ENCODE measurements around the gene ATG12. TPM values are rescaled to one million over a fixed set of nuclear protein-coding genes. Genes with fewer than 3 reads are reported as not detected.
"Not testable (repeated sequence)": the region's sequence is repeated elsewhere in the genome, so short reads cannot be mapped to it uniquely, and the experiment has no call there.

The ATG12 gene
- total and polyA plus RNA-seq, 8 donors, result 13.0 to 28.4 (median 15.4) TPM

DNA sequence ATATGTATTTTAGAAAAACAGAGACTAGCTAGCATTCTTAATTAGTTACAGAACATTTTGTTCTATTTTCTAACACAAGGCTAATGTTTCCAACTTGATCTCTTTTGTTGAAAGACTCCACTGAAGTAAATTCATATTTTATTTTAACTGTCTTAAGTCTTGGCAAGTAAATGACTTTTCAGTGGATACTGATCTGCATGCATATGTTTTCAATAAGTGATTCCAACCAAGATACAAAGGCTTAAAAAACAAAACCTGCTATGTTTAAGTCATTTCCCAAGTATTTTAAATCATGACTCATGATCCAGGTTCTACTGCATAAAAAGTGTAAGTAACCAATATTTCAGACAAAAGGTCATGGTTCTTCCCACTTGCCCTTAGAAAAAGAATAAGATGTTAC, 30.6 kb downstream of the ATG12 start:
- no peak for DNase-seq
- Histone ChIP-seq H3K27ac (no peak overlapping the region), H3K27me3 (no peaks in the 10 kb centered on the region), H3K4me1 (peaks cover 9 to 15% (median 13%) of the 10 kb centered on the region in 3 donors), H3K9me3 (no peaks in the 10 kb centered on the region), H3K36me3 (no peaks in the 10 kb centered on the region), H3K4me3 (no peak overlapping the region)
- no peak for FAIRE-seq
- no peak for TF ChIP-seq CTCF (IDR thresholded peaks at IDR 0.05)
- ATAC-seq, result no peak
- intact Hi-C loops (cut with DNase I), result loop anchor here in 1 of 3 donors (10.0 kb wide), 1 partner anchor 166 kb away; no protein-coding TSS in a partner anchor

- 72 to 74% methylated on average over 2 of the region's 2 CpGs for WGBS, 2 donors
- Histone ChIP-seq H3K4me3 (no peak overlapping the region), H3K27me3 (no peaks in the 10 kb centered on the region), H3K27ac (no peak overlapping the region), H3K36me3 (no peaks in the 10 kb centered on the region), H3K4me1 (peaks cover 9 to 15% (median 13%) of the 10 kb centered on the region in 3 donors), H3K9me3 (no peaks in the 10 kb centered on the region)
- ATAC-seq (no peak), FAIRE-seq (no peak), DNase-seq (no peak)
- intact Hi-C loops (cut with DNase I), result loop anchor here in 1 of 3 donors (10.0 kb wide), 1 partner anchor 165 kb away; no protein-coding TSS in a partner anchor
- TF ChIP-seq CTCF (IDR thresholded peaks at IDR 0.05), result no peak
These were observed 31.4 kb downstream of the ATG12 start for GRCh38 chr5:115809946-115810345.

- H3K4me3 ChIP-seq; DNase-seq; ATAC-seq; intact Hi-C loops (cut with DNase I); H3K27ac ChIP-seq; H3K27me3 ChIP-seq; H3K9me3 ChIP-seq; H3K36me3 ChIP-seq; FAIRE-seq: not testable (repeated sequence)
- H3K4me1 ChIP-seq, result peaks cover 9 to 15% (median 13%) of the 10 kb centered on the region in 3 donors
- WGBS, 2 donors, result 86 to 92% methylated on average over 2 of the region's 2 CpGs
These were observed 33.3 kb downstream of the ATG12 start for GRCh38 chr5:115808066-115808465.

GRCh38 chr5:115807654-115808052, 33.7 kb downstream of the ATG12 start:
- peak overlapping the region in 1 of 4 donors; percentile 15 for H3K27ac ChIP-seq

DNA sequence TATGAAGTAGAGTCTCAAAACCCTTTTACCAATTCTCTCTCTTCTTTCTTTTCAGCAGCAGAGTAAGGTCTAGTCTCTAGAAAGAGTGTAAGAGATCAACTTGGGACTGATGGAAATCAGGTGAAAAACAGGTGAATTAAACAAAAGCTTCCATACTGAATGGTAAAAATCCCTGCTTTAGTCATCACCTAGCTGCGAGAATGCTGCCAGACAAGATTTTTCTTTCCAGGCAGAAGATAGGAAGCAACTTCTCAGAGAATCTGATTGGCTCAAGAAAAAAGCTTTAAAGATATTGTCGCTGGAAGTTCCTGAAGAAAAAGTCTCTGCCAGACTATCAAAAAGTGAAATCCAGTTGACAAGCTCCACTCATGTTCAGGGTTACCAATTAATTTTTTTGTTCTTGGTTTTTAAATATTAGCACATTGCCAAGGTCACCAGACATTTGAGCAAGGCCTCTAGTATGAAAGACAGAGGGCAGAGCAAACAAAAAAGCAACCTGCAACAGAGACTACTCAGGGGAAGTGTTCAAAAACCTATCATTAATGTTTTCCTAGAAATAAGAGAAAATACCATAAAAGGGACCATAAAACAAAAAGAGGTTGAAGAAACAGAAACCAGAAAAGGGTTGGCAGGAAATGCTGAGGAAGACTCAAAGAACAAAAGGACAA, 34.2 kb downstream of the ATG12 start:
- FAIRE-seq (no peak), DNase-seq (no peak), ATAC-seq (peak in 2 of 4 donors; percentile 69 to 86)
- H3K9me3 ChIP-seq, result no peaks in the 10 kb centered on the region
- intact Hi-C loops (cut with DNase I), result no loop called here
- no peak overlapping the region for H3K4me3 ChIP-seq
- peaks cover 9 to 15% (median 13%) of the 10 kb centered on the region in 3 donors for H3K4me1 ChIP-seq
- H3K36me3 ChIP-seq, result no peaks in the 10 kb centered on the region
- H3K27me3 ChIP-seq, result no peaks in the 10 kb centered on the region
- TF ChIP-seq CTCF (IDR thresholded peaks at IDR 0.05), result no peak
- WGBS, 2 donors, result 17 to 19% methylated on average over 2 of the region's 2 CpGs
- H3K27ac ChIP-seq, result peak overlapping the region in 2 of 4 donors; percentile 15 to 53

More at GRCh38 chr5:115807654-115808052, 33.7 kb downstream of the ATG12 start:
- Histone ChIP-seq H3K36me3 (no peaks in the 10 kb centered on the region), H3K27me3 (no peaks in the 10 kb centered on the region), H3K4me1 (peaks cover 9 to 15% (median 13%) of the 10 kb centered on the region in 3 donors), H3K4me3 (no peak overlapping the region), H3K9me3 (no peaks in the 10 kb centered on the region)
- WGBS, 2 donors, result 74% methylated on average over 2 of the region's 2 CpGs
- intact Hi-C loops (cut with DNase I), result no loop called here
- TF ChIP-seq CTCF (IDR thresholded peaks at IDR 0.05), result no peak
- ATAC-seq (no peak), DNase-seq (no peak), FAIRE-seq (no peak)
